ENCODE measurements around the gene C8G. TPM values are rescaled to one million over a fixed set of nuclear protein-coding genes. Genes with fewer than 3 reads are reported as not detected.
A peak's percentile ranks its signal among the peaks of the same experiment; 100 is the strongest.

C8G gene
- total and polyA plus RNA-seq, 9 of the 15 experiments (the other 6 are each of a cell fraction or from before 2014, with no cell fraction given) = 0.35 to 5.9 (median 2.7) TPM; not detected in 2

DNA sequence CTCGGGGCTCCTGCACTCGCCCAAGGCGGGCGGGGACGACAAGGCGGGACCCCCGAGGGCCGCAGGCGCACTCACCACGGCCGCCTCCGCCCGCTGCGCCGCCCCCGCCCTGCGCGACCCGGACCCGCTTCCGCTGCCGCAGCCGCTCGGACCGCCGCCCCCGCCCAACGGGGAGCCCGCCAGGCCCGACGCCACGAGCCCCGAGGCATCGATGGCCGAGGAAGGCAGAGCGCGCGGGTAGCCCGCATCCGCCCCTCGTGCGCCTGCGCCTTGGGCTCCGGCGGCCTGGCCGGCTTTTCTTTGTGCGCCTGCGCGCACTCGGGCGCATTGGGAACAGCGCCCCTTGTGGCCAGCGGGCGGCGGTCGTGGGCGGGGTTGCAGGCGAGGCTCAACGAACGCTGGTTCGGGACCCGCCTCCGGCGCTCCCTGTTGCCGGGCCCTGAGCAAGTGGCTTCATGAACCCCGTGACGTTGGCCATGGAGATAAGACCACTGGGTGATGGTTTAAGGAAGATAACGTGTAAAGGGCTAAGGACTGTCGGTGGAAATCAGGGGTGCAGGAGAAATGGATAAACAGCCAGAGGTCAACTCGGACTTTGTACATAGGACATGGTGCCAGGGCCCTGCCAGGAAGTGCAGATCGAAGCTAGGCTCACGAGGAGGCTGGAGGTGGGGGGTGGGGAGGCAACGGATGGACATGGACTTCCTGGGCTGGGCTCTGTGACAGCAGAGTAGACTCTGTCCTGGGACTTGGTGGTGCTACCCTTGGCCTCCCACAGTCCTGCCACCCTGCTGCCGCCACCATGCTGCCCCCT, at the start of gene C8G, which contains the start of gene FBXW5 (continued):
- no peak for TF ChIP-seq CHAMP1 (IDR thresholded peaks at IDR 0.05)
- no peak; the same call in 1 of the 2 replicates for TF ChIP-seq TARDBP (IDR thresholded peaks at IDR 0.05)
- TF ChIP-seq XRCC4 (IDR thresholded peaks at IDR 0.05; ENCODE audit: extremely low read depth, insufficient read depth, insufficient read length) = no peak
- TF ChIP-seq KDM5B (IDR thresholded peaks at IDR 0.05; ENCODE audit: insufficient replicate concordance, low read depth, low read length) = no peak
- no peak for TF ChIP-seq NR2C2 (CRISPR knock-in tag; IDR thresholded peaks at IDR 0.05)
- peak; percentile 92 for TF ChIP-seq NR2C2 (tag; IDR thresholded peaks at IDR 0.05)
- peak; percentile 91 for TF ChIP-seq EGR1 (conservative IDR thresholded peaks at IDR 0.05)
- no peak for TF ChIP-seq MAFF (IDR thresholded peaks at IDR 0.05; ENCODE audit: low read length)
- no peak for TF ChIP-seq IFI16 (CRISPR knock-in tag; IDR thresholded peaks at IDR 0.05)
- no peak for TF ChIP-seq ZHX1 (conservative IDR thresholded peaks at IDR 0.05; ENCODE audit: low read length)
- TF ChIP-seq RBM15 (IDR thresholded peaks at IDR 0.05; ENCODE audit: insufficient read depth, low read length) = no peak
- TF ChIP-seq, protein P1, sequence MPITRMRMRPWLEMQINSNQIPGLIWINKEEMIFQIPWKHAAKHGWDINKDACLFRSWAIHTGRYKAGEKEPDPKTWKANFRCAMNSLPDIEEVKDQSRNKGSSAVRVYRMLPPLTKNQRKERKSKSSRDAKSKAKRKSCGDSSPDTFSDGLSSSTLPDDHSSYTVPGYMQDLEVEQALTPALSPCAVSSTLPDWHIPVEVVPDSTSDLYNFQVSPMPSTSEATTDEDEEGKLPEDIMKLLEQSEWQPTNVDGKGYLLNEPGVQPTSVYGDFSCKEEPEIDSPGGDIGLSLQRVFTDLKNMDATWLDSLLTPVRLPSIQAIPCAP (CRISPR knock-in tag; IDR thresholded peaks at IDR 0.05; ENCODE audit: borderline replicate concordance) = no peak
- no peak for TF ChIP-seq ARHGAP35 (IDR thresholded peaks at IDR 0.05; ENCODE audit: partially characterized antibody)
- no peak for TF ChIP-seq PBX2 (CRISPR knock-in tag; IDR thresholded peaks at IDR 0.05; ENCODE audit: low read depth)
- no peak for TF ChIP-seq PBX2 (tag; conservative IDR thresholded peaks at IDR 0.05; ENCODE audit: low read depth)
- TF ChIP-seq CLOCK (CRISPR knock-in tag; IDR thresholded peaks at IDR 0.05; ENCODE audit: borderline replicate concordance) = no peak
